ENCODE measurements around the gene OR1C1. TPM values are rescaled to one million over a fixed set of nuclear protein-coding genes. Genes with fewer than 3 reads are reported as not detected.
"Not testable (repeated sequence)": the region's sequence is repeated elsewhere in the genome, so short reads cannot be mapped to it uniquely, and the experiment has no call there.

Gene OR1C1
- total and polyA plus RNA-seq, 2 donors (not counting 1 experiment from before 2014, with no cell fraction given) = not detected

DNA sequence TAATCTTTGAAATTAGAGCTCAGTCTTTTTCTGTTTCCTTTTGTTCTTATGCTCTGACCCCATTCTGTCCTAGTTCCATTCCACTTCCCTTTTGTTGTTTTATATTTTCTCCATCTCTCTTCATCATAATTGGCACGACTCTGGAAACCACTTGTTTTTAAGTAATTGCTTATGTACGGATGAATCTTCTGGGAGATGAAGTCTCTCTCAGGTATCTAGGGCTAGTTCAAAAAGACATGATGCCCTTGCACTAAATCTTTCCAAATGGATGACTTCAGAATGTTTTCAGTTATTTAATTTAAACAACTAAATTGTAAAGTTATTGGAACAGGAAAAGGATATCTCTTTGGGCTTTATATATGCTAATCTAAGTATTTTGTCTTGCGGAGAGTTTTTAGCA, 43.8 kb downstream of the OR1C1 start, which contains the start of gene OR6F1:
OR6F1 (minus strand) TSS at position 101 of the 400 bp plus-strand sequence. CDS start 3,891 bp downstream, outside the sequence.
- Histone ChIP-seq H3K36me3 (replicated peaks in 1 of 2; ENCODE audit: control extremely low read depth in 1 of 2, control insufficient read depth in 1 of 2, extremely low read depth in 1 of 2, insufficient read depth in 2 of 2, low read length in 1 of 2) (no peaks in the 10 kb centered on the region), H3K4me3 (ENCODE audit: control extremely low read depth in 1 of 5, extremely low read depth in 1 of 5, insufficient read depth in 1 of 5, low read depth in 2 of 5, low read length in 4 of 5) (no peak within 1 kb of the TSS), H3K27me3 (replicated peaks in 1 of 4; ENCODE audit: control extremely low read depth in 1 of 4, control insufficient read depth in 3 of 4, insufficient read depth in 4 of 4, low read length in 3 of 4) (no peaks in the 10 kb centered on the region), H3K27ac (ENCODE audit: low read length in 2 of 2) (no peak within 1 kb of the TSS), H4K20me1 (ENCODE audit: control insufficient read depth, insufficient read depth, low read length, poor library complexity, severe bottlenecking) (no peaks in the 10 kb centered on the region), H3K4me2 (replicated peaks; ENCODE audit: low read depth, low read length, poor library complexity, severe bottlenecking) (no peak within 1 kb of the TSS), H3K9ac (ENCODE audit: low read length) (no peak within 1 kb of the TSS), H3K79me2 (ENCODE audit: control insufficient read depth, insufficient read depth, low read length) (no peaks in the 10 kb centered on the region), H3K9me3 (ENCODE audit: control extremely low read depth in 1 of 3, control insufficient read depth in 2 of 3, insufficient read depth in 1 of 3, low read length in 2 of 3) (peaks cover 0 to 9% (median 4%) of the 10 kb centered on the region in 3 donors), H2AFZ (ENCODE audit: insufficient read depth, low read depth, low read length, poor library complexity, severe bottlenecking) (no peak within 1 kb of the TSS), H3K4me1 (ENCODE audit: control insufficient read depth in 2 of 2, insufficient read depth in 2 of 2, low read length in 2 of 2) (no peaks in the 10 kb centered on the region)
- ChIA-PET POLR2A (no interaction called here), CTCF (no interaction called here)
- DNase-seq (no peak), ATAC-seq (ENCODE audit: low read depth) (no peak)
- no peak for TF ChIP-seq EZH2 (IDR thresholded peaks at IDR 0.05; ENCODE audit: borderline replicate concordance, insufficient read depth, low read depth, low read length, poor library complexity, severe bottlenecking)
- TF ChIP-seq, protein P1, sequence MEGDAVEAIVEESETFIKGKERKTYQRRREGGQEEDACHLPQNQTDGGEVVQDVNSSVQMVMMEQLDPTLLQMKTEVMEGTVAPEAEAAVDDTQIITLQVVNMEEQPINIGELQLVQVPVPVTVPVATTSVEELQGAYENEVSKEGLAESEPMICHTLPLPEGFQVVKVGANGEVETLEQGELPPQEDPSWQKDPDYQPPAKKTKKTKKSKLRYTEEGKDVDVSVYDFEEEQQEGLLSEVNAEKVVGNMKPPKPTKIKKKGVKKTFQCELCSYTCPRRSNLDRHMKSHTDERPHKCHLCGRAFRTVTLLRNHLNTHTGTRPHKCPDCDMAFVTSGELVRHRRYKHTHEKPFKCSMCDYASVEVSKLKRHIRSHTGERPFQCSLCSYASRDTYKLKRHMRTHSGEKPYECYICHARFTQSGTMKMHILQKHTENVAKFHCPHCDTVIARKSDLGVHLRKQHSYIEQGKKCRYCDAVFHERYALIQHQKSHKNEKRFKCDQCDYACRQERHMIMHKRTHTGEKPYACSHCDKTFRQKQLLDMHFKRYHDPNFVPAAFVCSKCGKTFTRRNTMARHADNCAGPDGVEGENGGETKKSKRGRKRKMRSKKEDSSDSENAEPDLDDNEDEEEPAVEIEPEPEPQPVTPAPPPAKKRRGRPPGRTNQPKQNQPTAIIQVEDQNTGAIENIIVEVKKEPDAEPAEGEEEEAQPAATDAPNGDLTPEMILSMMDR (IDR thresholded peaks at IDR 0.05) = no peak
- Mint-ChIP-seq H3K9me3 (ENCODE audit: insufficient read depth) (peaks cover 5% of the 10 kb centered on the region), H3K4me3 (no peak within 1 kb of the TSS), H3K4me1 (no peaks in the 10 kb centered on the region), H3K27me3 (peaks cover 4% of the 10 kb centered on the region), H3K27ac (no peak within 1 kb of the TSS)
- WGBS (ENCODE audit: insufficient coverage) = no CpG with 5 or more reads among the region's 3 CpGs
- intact Hi-C loops (cut with micrococcal nuclease) = no loop called here

DNA sequence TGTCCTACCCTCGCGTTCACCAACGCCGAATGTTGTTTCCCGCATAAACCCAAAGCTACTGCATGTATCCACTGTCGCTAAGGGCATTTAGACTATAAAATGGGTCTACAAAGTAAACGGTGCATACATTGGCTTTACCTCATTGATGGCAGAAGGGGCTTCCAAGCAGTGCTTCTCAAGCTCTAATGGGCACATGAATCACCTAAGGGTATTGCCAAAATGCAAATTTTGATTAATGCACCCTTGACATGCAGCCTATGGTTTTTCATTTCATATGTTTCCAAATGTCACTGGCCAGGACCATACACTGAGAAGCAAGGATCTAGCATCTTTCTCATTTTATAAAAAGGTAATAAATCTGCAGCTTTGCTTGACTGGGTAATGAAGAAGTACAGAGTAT, 46.6 kb downstream of the OR1C1 start:
- Mint-ChIP-seq H3K9me3 (ENCODE audit: insufficient read depth) (no peaks in the 10 kb centered on the region), H3K27me3 (peaks cover 4% of the 10 kb centered on the region), H3K4me3 (no peak overlapping the region), H3K4me1 (no peaks in the 10 kb centered on the region), H3K27ac (no peak overlapping the region)
- Histone ChIP-seq H3K9me3 (ENCODE audit: control extremely low read depth in 1 of 3, control insufficient read depth in 2 of 3, insufficient read depth in 1 of 3, low read length in 2 of 3) (peaks cover 0 to 4% (median 0%) of the 10 kb centered on the region in 3 donors), H3K9ac (ENCODE audit: low read length) (no peak overlapping the region), H3K36me3 (replicated peaks in 1 of 2; ENCODE audit: control extremely low read depth in 1 of 2, control insufficient read depth in 1 of 2, extremely low read depth in 1 of 2, insufficient read depth in 2 of 2, low read length in 1 of 2) (no peaks in the 10 kb centered on the region), H3K4me3 (ENCODE audit: control extremely low read depth in 1 of 5, extremely low read depth in 1 of 5, insufficient read depth in 1 of 5, low read depth in 2 of 5, low read length in 4 of 5) (no peak overlapping the region), H3K4me2 (replicated peaks; ENCODE audit: low read depth, low read length, poor library complexity, severe bottlenecking) (no peak overlapping the region), H3K27me3 (replicated peaks in 1 of 4; ENCODE audit: control extremely low read depth in 1 of 4, control insufficient read depth in 3 of 4, insufficient read depth in 4 of 4, low read length in 3 of 4) (no peaks in the 10 kb centered on the region), H3K4me1 (ENCODE audit: control insufficient read depth in 2 of 2, insufficient read depth in 2 of 2, low read length in 2 of 2) (no peaks in the 10 kb centered on the region), H4K20me1 (ENCODE audit: control insufficient read depth, insufficient read depth, low read length, poor library complexity, severe bottlenecking) (no peaks in the 10 kb centered on the region), H2AFZ (ENCODE audit: insufficient read depth, low read depth, low read length, poor library complexity, severe bottlenecking) (no peak overlapping the region), H3K79me2 (ENCODE audit: control insufficient read depth, insufficient read depth, low read length) (no peaks in the 10 kb centered on the region), H3K27ac (ENCODE audit: low read length in 2 of 2) (no peak overlapping the region)
- ChIA-PET CTCF (no interaction called here), POLR2A (no interaction called here)
- intact Hi-C loops (cut with micrococcal nuclease) = no loop called here
- TF ChIP-seq EZH2 (IDR thresholded peaks at IDR 0.05; ENCODE audit: borderline replicate concordance, insufficient read depth, low read depth, low read length, poor library complexity, severe bottlenecking) = no peak
- TF ChIP-seq, protein P1 (IDR thresholded peaks at IDR 0.05) = no peak
- ATAC-seq (ENCODE audit: low read depth) = no peak
- WGBS (ENCODE audit: insufficient coverage) = 98% methylated on average over 7 of the region's 7 CpGs
- DNase-seq = no peak

DNA sequence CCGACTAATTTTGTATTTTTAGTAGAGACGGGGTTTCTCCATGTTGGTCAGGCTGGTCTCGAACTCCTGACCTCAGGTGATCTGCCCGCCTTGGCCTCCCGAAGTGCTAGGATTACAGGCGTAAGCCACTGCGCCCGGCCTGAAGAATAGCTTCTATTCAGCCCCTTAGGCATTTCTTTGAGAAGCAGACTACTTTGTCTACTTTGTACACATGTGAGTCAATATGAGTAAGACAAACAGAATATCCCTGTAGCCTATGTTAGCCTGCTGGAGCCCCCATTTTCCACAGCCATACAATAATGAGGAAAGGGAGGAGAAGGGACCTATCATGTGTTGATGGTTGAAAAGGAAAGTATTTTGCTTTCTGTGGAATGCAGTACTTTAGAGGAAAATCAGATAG, 49.7 kb downstream of the OR1C1 start:
- H3K4me3 ChIP-seq (ENCODE audit: control extremely low read depth in 1 of 5, extremely low read depth in 1 of 5, insufficient read depth in 1 of 5, low read depth in 2 of 5, low read length in 4 of 5); H3K9me3 ChIP-seq (ENCODE audit: control extremely low read depth in 1 of 3, control insufficient read depth in 2 of 3, insufficient read depth in 1 of 3, low read length in 2 of 3); H3K4me1 ChIP-seq (ENCODE audit: control insufficient read depth in 2 of 2, insufficient read depth in 2 of 2, low read length in 2 of 2); H3K4me2 ChIP-seq (replicated peaks; ENCODE audit: low read depth, low read length, poor library complexity, severe bottlenecking); H3K36me3 ChIP-seq (replicated peaks in 1 of 2; ENCODE audit: control extremely low read depth in 1 of 2, control insufficient read depth in 1 of 2, extremely low read depth in 1 of 2, insufficient read depth in 2 of 2, low read length in 1 of 2); H3K9me3 Mint-ChIP-seq (ENCODE audit: insufficient read depth); POLR2A ChIA-PET; H3K27ac Mint-ChIP-seq; intact Hi-C loops (cut with micrococcal nuclease); H3K79me2 ChIP-seq (ENCODE audit: control insufficient read depth, insufficient read depth, low read length); H3K27me3 Mint-ChIP-seq; H3K4me3 Mint-ChIP-seq; CTCF ChIA-PET; ATAC-seq (ENCODE audit: low read depth); DNase-seq; H3K27me3 ChIP-seq (replicated peaks in 1 of 4; ENCODE audit: control extremely low read depth in 1 of 4, control insufficient read depth in 3 of 4, insufficient read depth in 4 of 4, low read length in 3 of 4); H2AFZ ChIP-seq (ENCODE audit: insufficient read depth, low read depth, low read length, poor library complexity, severe bottlenecking); H3K9ac ChIP-seq (ENCODE audit: low read length); H3K4me1 Mint-ChIP-seq; H4K20me1 ChIP-seq (ENCODE audit: control insufficient read depth, insufficient read depth, low read length, poor library complexity, severe bottlenecking); H3K27ac ChIP-seq (ENCODE audit: low read length in 2 of 2): not testable (repeated sequence)
- 100% methylated on average over 1 of the region's 8 CpGs for WGBS (ENCODE audit: insufficient coverage)
